Peyer's patch (tissue), 4 donors: Measurements from ENCODE around the gene BPGM.

ENCODE experiments used
- CTCF ChIP-seq, 6 experiments: fragments of 450-650 bp in 4 of 6; fragments of 200-600 bp in 2 of 6; sonication (generic) in 1 of 6; IDR thresholded peaks; one replicate each; pipeline ENCODE4 v1.5.1; 2017 to 2019; ENCODE audit warnings: antibody characterized with exemption in 6 of 6, mild to moderate bottlenecking in 3 of 6, moderate library complexity in 1 of 6
- POLR2A ChIP-seq, 2 donors: fragments of 450-650 bp; IDR thresholded peaks; one replicate each; pipeline ENCODE4 v1.5.1; 2017; ENCODE audit warnings: antibody characterized with exemption in 2 of 2, mild to moderate bottlenecking in 2 of 2, moderate library complexity in 2 of 2

- TF ChIP-seq CTCF (IDR thresholded peaks at IDR 0.05) (no peak), POLR2A (IDR thresholded peaks at IDR 0.05) (no peak)
Observed at GRCh38 chr7:134669845-134670373, 23.3 kb downstream of the BPGM start.
